GM12891 (cell line): ENCODE data around the gene ATAD2B.

Source experiments
- PAX5 ChIP-seq: IDR thresholded peaks from 2 replicates; pipeline ENCODE4 v1.6.1; 2011; ENCODE audit warnings: low read length, moderate library complexity, mild to moderate bottlenecking; ENCODE audit not compliant: insufficient read depth, severe bottlenecking
- POLR2A ChIP-seq: IDR thresholded peaks from 2 replicates; pipeline ENCODE4 v1.6.1; 2011; ENCODE audit warnings: low read depth, low read length, control low read depth

- TF ChIP-seq POLR2A (no peak), PAX5 (no peak)
Measured at GRCh38 chr2:23934259-23934658, 7.3 kb upstream of the ATAD2B start.
